Kidney epithelial cell (primary cell): Measurements from ENCODE around the gene TLX1. TPM values are rescaled to one million over a fixed set of nuclear protein-coding genes. Genes with fewer than 3 reads are reported as not detected.

Experiments used
- DNase-seq: peaks from one replicate; pipeline ENCODE4 v3.0.0-alpha.2; 2010; ENCODE audit warnings: low read depth
- H3K27me3 ChIP-seq: 2 replicates; pipeline ENCODE4 v1.6.0; 2011; ENCODE audit warnings: low read length; ENCODE audit not compliant: control insufficient read depth, insufficient read depth
- H3K36me3 ChIP-seq: 2 replicates; pipeline ENCODE4 v1.5.1; 2011; ENCODE audit warnings: low read length; ENCODE audit not compliant: control insufficient read depth, insufficient read depth
- H3K4me3 ChIP-seq: 2 replicates; pipeline ENCODE4 v1.5.1; 2011; ENCODE audit warnings: low read depth, mild to moderate bottlenecking, control low read depth, low read length
- total RNA-seq: library from RNA; depleted of rRNA; stranded (reverse); fragments of >200 nt; gene quantifications from 2 replicates; pipeline ENCODE4 v1.2.3, GENCODE V29; 2015
- TF ChIP-seq, protein P1 (sequence below): IDR thresholded peaks from 2 replicates; pipeline ENCODE4 v1.5.1; 2011; ENCODE audit warnings: mild to moderate bottlenecking, moderate library complexity, low read length, control low read depth, inconsistent platforms; ENCODE audit not compliant: insufficient read depth, poor library complexity, severe bottlenecking

TLX1 gene
- total RNA-seq, 1 donor from 2014 or later = not detected

DNA sequence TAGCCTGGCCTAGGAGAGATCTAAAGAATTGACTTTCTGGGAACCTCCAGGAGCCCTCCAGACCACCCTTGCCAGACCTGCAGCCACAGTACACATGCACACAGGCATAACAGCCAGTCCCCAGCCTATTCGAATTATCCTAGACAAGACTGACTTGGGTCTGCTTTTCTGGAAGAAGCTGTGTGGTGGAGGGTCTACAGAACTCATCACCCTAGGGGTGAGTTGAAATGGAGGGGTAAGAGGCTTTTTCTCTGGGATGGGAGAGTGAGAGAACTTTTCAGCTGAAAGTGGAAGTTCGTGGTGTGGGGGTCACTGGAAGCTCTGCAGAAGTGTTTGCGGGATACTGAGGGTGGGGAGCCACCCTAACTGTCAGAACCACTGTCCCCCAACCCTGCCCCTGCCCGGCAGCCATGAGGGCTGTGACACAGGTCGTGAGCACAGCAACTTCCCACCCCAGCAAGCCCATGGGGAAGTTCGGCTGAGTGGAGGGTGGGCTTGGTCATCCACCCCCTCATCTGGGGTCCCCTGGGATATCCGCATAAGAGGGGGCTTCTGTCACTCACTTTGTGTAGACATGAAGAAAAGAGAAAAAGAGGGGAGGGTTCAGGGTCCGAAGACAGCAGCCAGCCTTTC, 7.8 kb downstream of the TLX1 start:
- no peak overlapping the region for H3K4me3 ChIP-seq
- TF ChIP-seq, protein P1, sequence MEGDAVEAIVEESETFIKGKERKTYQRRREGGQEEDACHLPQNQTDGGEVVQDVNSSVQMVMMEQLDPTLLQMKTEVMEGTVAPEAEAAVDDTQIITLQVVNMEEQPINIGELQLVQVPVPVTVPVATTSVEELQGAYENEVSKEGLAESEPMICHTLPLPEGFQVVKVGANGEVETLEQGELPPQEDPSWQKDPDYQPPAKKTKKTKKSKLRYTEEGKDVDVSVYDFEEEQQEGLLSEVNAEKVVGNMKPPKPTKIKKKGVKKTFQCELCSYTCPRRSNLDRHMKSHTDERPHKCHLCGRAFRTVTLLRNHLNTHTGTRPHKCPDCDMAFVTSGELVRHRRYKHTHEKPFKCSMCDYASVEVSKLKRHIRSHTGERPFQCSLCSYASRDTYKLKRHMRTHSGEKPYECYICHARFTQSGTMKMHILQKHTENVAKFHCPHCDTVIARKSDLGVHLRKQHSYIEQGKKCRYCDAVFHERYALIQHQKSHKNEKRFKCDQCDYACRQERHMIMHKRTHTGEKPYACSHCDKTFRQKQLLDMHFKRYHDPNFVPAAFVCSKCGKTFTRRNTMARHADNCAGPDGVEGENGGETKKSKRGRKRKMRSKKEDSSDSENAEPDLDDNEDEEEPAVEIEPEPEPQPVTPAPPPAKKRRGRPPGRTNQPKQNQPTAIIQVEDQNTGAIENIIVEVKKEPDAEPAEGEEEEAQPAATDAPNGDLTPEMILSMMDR = no peak
- DNase-seq = no peak
- peaks cover 98% of the 10 kb centered on the region for H3K27me3 ChIP-seq
- no peaks in the 10 kb centered on the region for H3K36me3 ChIP-seq

DNA sequence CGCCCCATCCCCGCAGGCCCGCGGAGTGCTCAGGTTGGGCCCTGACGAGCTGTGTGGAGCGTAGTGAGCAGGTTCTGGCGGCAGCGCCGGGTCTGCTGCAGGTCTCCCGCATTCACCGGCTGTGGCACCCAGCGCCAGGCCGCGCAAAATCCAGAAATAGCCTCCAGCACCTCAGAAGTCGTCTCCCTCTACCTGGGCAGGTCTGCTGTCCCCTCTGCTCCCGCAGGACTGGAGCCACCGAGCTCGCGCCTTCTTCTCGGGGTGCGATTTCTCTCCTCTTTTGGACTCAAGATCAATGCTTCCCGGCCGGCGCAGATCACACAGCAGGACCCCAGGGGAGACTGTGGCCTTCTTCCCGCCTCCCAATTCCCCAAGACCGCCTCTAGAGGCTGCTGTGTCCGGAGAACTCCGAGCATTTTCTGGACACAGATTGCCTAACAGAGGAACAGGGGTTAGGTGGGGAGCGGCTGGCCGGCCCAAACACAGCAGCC, 8.4 kb downstream of the TLX1 start:
- DNase-seq = no peak
- no peaks in the 10 kb centered on the region for H3K36me3 ChIP-seq
- H3K27me3 ChIP-seq = peaks cover 95% of the 10 kb centered on the region
- TF ChIP-seq, protein P1 = peak; percentile 32
- no peak overlapping the region for H3K4me3 ChIP-seq

DNA sequence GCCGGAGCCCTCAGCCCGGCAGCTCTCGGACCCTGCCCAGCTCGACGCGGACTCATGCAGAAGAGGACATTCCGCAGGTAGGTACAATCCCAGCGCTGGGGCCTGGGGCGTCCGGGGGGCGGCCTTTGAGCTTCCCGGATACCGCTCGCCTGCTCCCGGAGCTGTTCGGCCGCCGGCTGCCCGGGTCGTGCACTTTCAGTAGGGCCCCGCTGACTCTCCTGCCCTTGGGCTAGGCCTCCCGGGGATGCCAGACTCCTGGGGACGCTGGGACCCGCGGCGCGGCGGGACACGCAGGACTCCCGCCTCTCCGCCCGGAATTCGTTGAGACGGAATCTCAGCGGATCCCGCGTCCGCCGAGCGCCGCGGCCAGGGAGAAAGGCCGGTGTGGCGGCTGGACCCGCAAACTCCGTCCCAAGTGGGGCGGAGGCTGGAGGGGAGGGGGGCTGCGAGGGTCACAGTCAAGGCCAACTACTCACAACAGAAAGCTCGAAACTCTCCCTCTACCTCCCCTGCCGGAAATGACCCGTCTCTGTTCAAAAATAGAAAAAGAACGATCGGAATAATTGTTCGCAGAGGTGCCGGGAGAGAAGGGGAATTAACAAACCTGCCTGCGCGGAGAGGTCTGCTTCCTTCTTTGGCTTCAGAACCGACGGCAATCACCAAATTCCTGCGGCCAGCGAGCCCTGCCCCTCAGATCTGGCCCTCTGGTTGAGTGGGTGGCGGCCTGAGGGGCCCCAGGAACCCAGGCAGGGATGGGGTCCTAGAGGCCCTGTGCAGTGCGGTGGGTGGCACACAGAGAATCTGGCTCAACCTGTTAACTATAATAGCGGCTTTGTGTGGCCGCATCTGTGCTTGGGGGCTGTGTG, 9.2 kb downstream of the TLX1 start:
- Histone ChIP-seq H3K27me3 (peaks cover 94% of the 10 kb centered on the region), H3K36me3 (no peaks in the 10 kb centered on the region), H3K4me3 (no peak overlapping the region)
- DNase-seq = no peak
- TF ChIP-seq, protein P1 = no peak

DNA sequence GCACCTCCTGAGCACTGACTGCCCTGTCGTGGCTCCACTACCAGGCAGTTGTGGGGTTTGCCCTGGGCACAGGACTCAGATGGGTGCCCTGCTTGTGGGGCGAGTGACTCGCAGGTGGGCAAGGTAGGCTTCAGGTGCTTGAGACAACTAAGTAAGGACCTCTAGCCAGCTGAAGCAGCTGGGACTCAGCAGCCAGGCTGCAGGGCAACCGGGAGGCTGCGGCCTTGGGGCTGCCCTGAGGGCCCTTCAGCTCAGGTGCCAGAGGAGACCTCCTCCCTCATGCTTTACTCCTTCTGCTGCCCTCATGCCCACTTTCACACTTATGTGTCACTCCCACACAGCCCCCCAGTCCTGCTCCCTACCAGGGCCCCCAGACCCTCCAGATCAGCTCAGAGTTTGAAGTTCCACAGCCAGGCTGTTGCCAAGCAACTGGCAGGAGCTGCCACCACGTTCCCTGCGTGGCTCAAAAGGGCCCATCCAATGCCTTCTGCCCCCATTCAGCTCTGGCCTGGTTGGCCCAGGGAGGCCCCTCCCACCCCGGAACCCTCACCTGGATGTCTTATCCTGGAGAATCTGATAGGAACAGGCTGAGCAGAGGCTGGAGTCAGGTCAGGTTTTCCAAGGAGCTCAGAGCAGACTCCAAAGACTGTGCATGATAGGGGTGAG, 10.0 kb downstream of the TLX1 start:
- peaks cover 94% of the 10 kb centered on the region for H3K27me3 ChIP-seq

DNA sequence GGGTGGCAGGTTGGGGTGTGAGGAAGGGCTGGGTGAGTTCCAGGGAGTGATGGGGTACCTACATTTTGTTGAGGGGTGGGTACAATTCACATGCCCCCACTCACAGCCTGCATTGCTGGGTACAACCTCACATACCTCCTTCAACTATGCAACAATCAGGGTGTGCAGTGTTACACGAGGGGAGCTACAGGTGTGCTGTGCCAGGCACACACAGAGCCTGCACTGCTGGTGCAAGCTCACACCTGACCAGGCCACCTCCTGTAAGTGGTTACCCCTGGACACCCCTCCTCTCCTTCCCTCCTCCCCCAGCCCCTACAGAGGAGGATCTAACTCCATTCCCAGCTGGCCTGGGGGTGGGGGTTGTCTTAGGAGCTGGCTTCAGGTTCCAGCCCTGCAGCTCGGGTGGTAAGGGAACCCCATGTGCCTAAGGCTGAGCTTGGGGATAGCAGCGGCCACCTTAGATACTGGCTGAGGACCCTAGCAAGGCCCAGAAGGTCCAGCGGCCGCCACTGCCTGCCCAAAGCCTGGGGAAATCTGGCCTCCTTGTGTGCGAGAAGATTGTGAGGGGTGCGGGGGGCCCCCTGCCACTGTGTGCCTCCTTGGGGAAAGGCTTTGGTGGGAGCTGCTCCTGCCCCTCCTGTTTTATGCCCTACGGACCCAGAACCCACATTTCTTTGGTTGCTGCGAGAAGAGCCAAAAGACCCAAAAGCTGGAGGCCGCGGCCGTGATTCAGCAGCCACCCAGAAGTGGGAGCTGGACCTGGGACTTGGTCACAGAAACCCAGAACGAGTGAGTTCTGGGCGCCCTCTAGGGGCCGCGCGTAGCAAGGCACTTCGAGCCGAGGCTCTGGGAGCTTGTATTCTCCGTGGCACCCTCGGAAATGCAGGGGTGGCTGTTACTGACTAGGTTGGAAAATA, 10.8 kb downstream of the TLX1 start:
- peak; percentile 31 for DNase-seq
- TF ChIP-seq, protein P1 = peak; percentile 99
- no peaks in the 10 kb centered on the region for H3K36me3 ChIP-seq
- H3K27me3 ChIP-seq = peaks cover 94% of the 10 kb centered on the region
- no peak overlapping the region for H3K4me3 ChIP-seq

More for the DNA sequence above, 10.0 kb downstream of the TLX1 start:
- TF ChIP-seq, protein P1 = no peak
- no peaks in the 10 kb centered on the region for H3K36me3 ChIP-seq
- no peak overlapping the region for H3K4me3 ChIP-seq
- no peak for DNase-seq
